Right forelimb (tissue), 1 donor: ENCODE results near the gene GSK3B.
A peak's percentile ranks its signal among the peaks of the same experiment; 100 is the strongest.

Experiments
- DNase-seq: peaks from one replicate; pipeline ENCODE4 v3.0.0-alpha.2; 2018

GSK3B gene

DNA sequence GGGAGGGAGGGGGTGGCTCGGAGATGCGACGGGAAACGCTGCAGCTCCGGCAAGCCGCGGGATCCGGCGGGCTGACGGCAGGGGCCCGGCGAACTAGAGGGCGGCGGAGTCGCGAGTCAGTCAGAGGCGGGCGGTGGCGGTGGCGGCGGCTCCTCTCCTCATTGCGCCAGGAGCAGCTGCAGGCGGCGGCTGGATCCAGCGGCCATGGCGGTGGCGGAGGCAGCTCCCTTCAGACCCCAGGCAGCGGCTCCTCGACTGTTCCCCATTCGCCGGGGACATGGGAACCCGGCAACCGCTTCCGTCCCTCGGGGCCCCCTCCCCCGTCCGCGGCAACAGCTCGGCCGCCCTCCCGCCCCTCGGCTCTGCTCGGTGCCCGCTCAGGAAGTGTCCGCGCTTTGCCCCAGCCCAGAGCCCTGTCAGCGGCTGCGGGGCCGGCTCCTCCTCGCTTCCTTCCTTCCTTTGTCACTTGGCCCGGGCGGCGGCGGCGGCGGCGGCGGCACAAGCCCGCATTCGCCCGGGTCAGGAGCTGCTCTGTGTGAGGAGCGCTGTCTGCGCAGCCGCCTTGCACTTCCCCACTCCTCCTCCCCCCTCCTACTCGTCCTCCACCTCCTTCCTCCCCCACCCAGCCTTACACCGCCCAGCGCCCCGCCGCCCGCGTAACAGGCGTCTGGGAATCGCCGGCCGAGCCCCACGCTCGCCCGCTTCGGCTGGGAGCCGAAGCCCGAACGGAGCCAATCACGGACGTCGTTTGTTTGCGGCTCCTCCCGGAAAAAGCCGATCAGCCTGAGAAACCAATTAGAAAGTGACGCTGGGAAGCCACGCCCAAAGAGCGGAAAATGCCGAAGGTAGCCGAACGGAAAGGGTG is at the start of gene GSK3B:
Gene GSK3B (minus strand): TSS at position 537 of the 865 bp plus-strand sequence. CDS start 1,013 bp downstream, outside the sequence.
- DNase-seq: peak; percentile 99

DNA sequence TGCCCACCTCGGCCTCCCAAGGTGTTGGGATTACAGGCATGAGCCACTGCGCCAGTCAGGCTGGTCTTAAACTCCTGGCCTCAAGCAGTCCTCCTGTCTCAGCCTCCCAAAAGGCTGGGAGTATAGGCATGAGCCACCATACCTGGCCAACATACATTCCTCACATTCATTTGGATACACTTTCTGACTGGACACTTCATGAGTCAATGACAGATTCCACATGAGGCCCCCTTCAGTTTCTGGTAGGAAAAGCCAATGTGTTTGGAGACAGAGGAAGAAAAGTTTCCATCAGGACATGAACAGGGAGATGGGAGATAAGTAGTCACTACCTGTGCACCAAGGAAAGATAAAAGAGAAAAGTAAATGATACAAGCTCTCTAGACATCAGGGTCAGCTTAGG is 49.4 kb upstream of the GSK3B start:
- DNase-seq: no peak

- no peak for DNase-seq
Observed at GRCh38 chr3:120142236-120142635, 48.0 kb upstream of the GSK3B start.

- no peak for DNase-seq
Observed at GRCh38 chr3:120140098-120140742, 46.0 kb upstream of the GSK3B start.

DNA sequence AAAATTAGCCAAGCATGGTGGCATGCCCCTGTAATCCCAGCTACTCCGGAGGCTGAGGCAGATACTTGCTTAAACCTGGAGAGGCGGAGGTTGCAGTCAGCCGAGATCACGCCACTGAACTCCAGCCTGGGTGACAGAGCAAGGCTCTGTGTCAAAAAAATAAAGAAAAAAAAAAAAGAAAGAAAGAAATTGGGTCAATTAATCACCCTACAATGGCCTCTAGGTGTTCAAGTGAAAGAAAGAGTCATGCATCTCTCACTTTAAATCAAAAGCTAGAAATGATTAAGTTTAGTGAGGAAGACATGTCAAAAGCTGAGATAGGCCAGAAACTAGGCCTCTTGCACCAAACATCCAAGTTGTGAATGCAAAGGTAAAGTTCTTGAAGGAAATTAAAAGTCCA is 44.9 kb upstream of the GSK3B start:
- DNase-seq: no peak

DNA sequence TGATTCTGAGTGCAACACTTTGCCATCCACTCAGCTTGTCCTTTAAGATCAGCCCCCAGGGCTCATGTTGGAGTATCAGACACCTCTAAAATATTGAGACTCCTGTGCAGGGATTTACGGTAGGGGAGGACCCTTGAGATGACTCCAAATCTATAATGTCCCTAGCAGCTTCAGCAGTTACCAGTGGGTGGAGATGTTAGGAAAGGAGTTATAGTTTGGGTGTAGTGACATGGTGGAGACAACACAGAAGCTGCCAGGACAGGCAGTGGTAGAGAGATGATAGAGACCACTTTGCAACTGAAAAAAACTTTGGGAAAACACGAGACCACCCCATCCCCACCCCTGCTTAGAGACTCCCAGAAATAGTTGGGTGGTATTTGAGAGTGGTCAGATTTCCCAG is 43.3 kb upstream of the GSK3B start:
- DNase-seq: no peak

DNA sequence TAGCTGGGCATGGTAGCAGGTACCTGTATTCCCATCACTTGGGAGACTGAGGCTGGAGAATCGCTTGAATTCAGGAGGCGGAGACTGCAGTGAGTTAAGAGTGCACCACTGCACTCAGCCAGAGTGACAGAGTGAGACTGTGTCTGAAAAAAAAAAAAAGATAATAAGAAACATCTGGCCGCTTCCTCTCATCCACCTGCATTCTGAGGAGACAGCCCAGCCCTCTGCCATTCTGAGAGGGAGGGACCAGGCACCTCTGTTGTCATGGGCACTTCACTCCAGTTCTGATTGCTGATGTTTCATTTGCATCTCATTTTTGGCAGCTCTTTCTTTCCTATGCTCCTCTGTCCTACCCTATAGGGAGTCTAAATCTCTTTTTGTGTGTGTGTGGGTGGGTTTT is 36.4 kb upstream of the GSK3B start:
- DNase-seq: no peak

- no peak for DNase-seq
Observed at GRCh38 chr3:120129718-120130513, 35.7 kb upstream of the GSK3B start.

DNA sequence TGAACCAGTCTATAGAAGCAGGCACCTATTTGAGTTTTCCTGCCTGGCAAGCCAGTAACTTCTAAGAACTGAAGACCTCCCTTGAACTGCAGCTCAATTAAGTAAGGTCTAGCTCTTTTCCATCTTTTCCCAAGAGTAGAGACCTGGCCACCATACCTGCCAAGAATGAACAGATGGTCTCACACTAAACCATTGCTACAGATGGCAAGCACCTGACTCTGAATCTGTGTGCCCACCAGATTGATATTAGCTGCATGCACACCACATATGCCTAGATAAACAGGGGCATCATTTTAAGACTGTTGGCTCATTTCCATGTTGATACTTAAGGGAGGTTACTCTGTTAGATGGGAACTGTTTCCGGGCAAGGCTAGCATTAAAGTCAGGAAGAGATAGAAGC is 34.8 kb upstream of the GSK3B start:
- no peak for DNase-seq

- DNase-seq: no peak
Observed at GRCh38 chr3:120125992-120126391, 31.7 kb upstream of the GSK3B start.

DNA sequence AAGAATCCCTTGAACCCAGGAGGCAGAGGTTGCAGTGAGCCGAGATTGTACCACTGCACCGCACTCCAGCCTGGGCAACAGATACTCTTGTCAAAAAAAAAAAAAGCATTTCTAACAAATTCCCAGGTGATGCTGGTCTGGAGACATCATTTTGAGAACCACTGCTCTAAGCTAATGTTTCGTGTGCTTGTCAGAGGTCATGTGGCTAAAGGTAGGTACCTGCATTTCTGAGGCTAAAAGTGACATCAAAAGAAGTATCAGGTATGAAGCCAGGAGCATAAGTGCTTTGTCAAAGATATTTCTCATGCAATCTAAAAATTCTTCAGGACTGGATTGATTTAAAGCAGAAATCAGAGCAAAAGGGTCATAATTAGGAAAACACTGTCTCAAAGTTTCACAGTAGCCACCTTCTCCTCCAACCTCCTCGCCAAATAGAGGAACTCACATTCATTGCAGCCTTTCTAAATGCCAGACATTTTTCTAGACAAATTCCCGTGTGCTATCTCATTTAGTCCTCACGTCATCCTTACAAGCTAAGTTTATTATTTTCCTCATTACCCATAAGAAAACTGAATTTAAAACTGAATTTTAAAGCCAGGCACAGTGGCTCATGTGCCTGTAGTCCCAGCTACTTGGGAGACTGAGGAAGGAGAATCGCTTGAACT is 25.7 kb upstream of the GSK3B start:
- no peak for DNase-seq

DNA sequence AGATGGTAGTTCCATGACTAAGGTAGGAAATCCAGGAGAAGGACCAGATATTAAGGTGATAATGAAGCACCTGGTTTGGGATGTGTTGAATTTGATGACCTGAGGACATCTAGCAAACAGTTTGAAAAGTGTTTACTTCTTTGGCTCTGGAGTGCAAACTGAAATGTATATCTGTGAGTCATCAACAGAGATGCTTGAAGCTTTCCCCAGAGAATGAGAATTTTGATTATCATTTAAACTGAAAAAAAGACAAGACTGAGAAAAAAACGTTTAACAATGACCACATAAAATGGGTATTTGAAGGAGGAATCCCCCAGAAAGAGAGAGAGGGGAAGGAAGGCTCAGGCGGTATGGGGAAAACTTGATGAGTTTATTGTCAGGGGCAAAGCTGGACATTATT is 20.7 kb upstream of the GSK3B start:
- DNase-seq: no peak

DNA sequence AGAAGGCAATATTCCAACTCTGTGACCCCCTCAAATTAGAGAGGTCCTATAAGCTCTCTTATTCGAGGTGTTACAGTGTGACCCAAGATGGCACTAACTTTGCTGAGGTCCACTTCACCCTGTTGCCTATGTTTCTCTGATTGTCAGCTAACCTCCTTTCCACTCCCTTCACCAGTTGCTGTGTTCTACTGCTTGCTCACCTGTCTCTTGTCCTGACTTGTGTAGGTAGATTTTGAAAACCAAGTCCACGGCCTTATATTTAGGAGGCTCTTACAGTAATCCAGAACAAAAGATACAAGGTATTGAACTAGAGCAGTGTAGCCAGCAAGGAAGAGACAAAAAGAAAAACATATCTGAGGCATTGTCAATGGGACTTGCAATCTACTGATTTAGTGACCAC is 20.1 kb upstream of the GSK3B start:
- no peak for DNase-seq

GRCh38 chr3:120113128-120114116 is 19.2 kb upstream of the GSK3B start:
- DNase-seq: no peak

- DNase-seq: no peak
Observed at GRCh38 chr3:120111898-120112297, 17.7 kb upstream of the GSK3B start.

DNA sequence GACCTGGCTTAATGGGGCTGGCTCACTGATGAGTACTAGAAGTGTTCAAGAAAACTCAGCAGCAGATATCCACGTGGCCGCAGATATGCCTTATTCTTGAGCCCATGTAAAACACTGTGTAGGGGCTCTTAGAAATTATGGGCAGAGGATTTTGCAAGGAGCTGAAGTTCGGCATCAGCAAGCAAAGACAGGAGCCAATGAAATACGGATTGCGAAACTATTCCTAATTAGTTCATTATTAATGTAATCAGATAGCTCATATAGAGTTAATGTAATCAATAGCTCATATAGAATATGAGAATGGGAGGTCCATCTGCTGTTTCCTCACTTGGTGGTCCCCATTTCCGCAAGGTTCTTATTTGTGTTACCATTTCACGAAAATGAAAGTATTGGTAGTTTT is 9.0 kb upstream of the GSK3B start:
- DNase-seq: no peak

GRCh38 chr3:120102674-120103073 is 8.4 kb upstream of the GSK3B start:
- no peak for DNase-seq

DNA sequence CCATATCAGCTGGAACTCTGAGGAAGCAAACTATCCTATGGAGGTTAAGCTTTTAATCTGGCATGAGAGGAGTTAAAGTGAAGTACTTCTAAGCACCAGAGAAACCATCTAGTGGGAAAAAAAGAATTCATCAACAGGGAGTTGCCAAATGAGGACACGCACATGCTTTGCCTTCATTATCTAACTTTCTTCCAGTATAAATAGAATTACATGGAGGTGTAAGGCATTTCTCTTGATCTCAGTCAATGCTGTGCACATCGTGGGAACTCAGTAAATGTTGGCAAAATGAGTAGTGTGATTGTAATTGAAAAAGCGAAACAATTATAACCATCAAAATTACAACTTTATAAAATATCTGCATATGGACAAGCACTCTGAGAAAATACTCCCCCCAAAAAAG is 8.0 kb upstream of the GSK3B start:
- DNase-seq: no peak

GRCh38 chr3:120101624-120102023 is 7.4 kb upstream of the GSK3B start:
- DNase-seq: no peak

DNA sequence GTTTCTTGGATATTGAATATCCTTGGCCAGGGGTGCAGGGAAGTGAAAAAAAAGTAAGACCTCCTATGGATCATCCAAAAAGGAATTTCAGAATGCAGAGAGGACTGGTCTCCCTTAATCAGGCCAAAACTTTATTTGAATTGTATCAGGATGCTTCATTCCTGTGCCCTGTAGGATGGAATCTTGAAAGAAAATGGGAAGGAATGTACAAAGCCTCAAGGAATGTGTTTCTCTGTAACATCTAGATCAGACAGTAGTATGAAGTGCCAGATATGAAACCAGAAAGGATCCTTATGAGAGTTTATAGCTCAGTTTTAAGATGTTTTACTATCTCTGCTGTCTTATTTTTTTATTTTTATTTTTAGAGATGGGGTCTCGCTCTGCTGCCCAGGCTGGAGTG is 6.5 kb upstream of the GSK3B start:
- no peak for DNase-seq

DNA sequence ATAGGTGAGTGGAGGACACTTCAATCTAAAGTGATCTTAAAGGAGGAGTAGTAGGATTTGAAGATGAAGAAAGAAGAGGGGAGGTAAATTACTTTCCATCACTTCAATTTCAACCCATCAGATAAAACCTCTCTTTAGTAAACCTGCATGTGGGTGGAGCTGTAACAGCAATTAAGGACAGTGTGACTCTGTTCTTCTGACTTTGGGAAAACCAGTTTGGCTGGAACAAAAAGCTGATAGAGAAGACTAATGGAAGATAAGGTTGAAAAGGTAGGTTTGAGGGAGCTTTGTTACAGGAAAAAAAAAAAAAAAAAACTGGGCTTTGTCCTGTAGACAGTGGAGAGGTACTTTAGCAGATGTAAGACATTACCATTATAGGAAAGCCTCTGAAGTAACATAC is 4.5 kb upstream of the GSK3B start:
- no peak for DNase-seq

DNA sequence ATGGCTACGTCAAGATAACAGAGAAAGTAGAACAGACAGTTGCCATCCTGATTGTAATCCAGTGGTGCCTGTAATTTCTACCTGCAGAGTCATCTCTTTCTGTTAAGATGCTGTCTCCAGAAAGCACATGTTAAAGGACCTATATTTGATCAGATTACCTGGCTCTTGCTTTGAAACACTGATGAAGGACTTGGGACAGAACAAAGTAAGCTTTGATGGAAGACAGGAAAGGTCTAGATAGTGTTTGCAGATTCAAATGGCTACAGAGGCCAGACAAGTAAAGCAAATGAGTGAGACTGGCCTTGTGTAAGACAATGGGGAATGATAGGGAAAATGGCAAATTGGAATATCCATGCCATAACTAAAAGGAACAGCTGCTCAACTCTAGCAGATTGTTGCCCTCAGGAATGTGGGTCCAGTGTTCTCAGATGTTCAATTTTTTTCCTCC is 1.8 kb upstream of the GSK3B start:
- no peak for DNase-seq
